Measurements from ENCODE around the gene ATP8B1. TPM values are rescaled to one million over a fixed set of nuclear protein-coding genes. Genes with fewer than 3 reads are reported as not detected.

ATP8B1 gene
- polyA plus RNA-seq, 3 donors, result 0.02 to 0.11 (median 0.03) TPM

DNA sequence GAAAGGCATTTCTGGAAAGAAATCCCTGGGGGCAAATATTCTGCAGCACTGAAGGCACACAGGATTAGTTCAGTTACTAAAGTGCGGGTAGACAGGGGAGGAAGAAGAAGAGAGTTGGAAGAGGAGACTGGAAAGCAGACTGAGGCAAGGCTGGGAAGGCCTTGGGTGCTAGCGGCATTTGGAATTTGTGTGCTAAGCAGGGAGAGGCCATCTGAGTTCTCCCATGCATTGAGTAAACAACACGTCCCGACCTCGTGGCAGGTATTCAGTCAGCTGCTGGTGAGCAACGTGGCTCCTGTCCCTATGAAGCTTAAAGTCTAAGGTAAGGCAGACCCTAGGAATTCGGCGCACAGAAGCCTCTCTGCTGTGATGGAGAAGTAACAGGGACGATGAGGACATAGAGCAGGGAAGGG lies 30.7 kb downstream of the ATP8B1 start:
- 99% methylated on average over 9 of the region's 9 CpGs for WGBS (ENCODE audit: insufficient coverage)
- Histone ChIP-seq H3K9ac (ENCODE audit: insufficient read depth, low read length, poor library complexity, severe bottlenecking) (no peak overlapping the region), H3K4me2 (replicated peaks; ENCODE audit: extremely low read depth, low read length, poor library complexity, severe bottlenecking) (no peak overlapping the region)

DNA sequence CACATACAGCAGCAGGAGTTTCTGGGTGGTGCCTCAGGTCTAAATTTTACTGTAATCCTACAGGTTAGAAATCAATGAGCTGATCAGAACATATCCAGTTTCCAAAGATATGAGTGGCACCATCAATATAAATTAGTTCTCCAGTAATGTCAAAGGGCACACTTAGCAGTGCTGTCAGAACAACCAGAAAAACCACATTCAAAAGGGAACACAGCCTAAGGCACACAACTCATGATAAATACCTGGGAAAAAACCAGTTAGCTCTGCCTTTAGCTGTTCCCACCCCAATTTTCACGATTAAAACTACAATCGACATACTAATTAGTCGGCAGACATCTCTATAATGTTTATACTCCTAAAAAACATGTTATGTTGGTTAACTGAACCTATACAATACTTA lies 31.5 kb downstream of the ATP8B1 start:
- Histone ChIP-seq H3K79me2 (ENCODE audit: insufficient read depth, low read length) (no peaks in the 10 kb centered on the region), H3K4me2 (replicated peaks; ENCODE audit: extremely low read depth, low read length, poor library complexity, severe bottlenecking) (peak overlapping the region; percentile 54), H4K20me1 (ENCODE audit: insufficient read depth, low read length) (no peaks in the 10 kb centered on the region), H3K36me3 (replicated peaks in 1 of 2; ENCODE audit: control insufficient read depth in 1 of 2, insufficient read depth in 2 of 2, low read length in 2 of 2) (no peaks in the 10 kb centered on the region), H3K4me1 (ENCODE audit: control insufficient read depth in 1 of 2, insufficient read depth in 2 of 2, low read length in 2 of 2) (peaks cover 42 to 55% of the 10 kb centered on the region in 2 donors), H3K4me3 (replicated peaks in 1 of 3; ENCODE audit: low read depth in 2 of 3, low read length in 3 of 3) (peak overlapping the region in 1 of 3 experiments; percentile 48), H3K27me3 (ENCODE audit: control insufficient read depth in 2 of 2, insufficient read depth in 2 of 2, low read length in 2 of 2) (no peaks in the 10 kb centered on the region), H3K9me3 (replicated peaks in 1 of 2; ENCODE audit: control insufficient read depth in 1 of 2, insufficient read depth in 1 of 2, low read length in 2 of 2) (no peaks in the 10 kb centered on the region), H3K27ac (ENCODE audit: low read depth in 1 of 2, low read length in 2 of 2) (peak overlapping the region in 1 of 2 donors; percentile 59), H3K9ac (ENCODE audit: insufficient read depth, low read length, poor library complexity, severe bottlenecking) (no peak overlapping the region), H2AFZ (ENCODE audit: insufficient read depth, low read depth, low read length, poor library complexity, severe bottlenecking) (no peak overlapping the region)
- Mint-ChIP-seq H3K4me3 (no peak overlapping the region), H3K27ac (peak overlapping the region; percentile 4 to 77 (median 68)), H3K36me3 (no peaks in the 10 kb centered on the region), H3K27me3 (ENCODE audit: low read depth in 3 of 3) (peaks cover 1 to 5% (median 2%) of the 10 kb centered on the region in 3 donors), H3K9me3 (peaks cover 0 to 3% (median 0%) of the 10 kb centered on the region in 7 donors), H3K4me1 (peaks cover 57% of the 10 kb centered on the region)
- no peak for DNase-seq
- TF ChIP-seq, protein P1, sequence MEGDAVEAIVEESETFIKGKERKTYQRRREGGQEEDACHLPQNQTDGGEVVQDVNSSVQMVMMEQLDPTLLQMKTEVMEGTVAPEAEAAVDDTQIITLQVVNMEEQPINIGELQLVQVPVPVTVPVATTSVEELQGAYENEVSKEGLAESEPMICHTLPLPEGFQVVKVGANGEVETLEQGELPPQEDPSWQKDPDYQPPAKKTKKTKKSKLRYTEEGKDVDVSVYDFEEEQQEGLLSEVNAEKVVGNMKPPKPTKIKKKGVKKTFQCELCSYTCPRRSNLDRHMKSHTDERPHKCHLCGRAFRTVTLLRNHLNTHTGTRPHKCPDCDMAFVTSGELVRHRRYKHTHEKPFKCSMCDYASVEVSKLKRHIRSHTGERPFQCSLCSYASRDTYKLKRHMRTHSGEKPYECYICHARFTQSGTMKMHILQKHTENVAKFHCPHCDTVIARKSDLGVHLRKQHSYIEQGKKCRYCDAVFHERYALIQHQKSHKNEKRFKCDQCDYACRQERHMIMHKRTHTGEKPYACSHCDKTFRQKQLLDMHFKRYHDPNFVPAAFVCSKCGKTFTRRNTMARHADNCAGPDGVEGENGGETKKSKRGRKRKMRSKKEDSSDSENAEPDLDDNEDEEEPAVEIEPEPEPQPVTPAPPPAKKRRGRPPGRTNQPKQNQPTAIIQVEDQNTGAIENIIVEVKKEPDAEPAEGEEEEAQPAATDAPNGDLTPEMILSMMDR (IDR thresholded peaks at IDR 0.05), result no peak
- no CpG with 5 or more reads among the region's 3 CpGs for WGBS (ENCODE audit: insufficient coverage)
- intact Hi-C loops (cut with micrococcal nuclease), result no loop called here

More for the DNA sequence above, 30.7 kb downstream of the ATP8B1 start:
- peaks cover 40 to 52% of the 10 kb centered on the region in 2 donors for H3K4me1 ChIP-seq (ENCODE audit: control insufficient read depth in 1 of 2, insufficient read depth in 2 of 2, low read length in 2 of 2)
- Mint-ChIP-seq H3K4me1 (peaks cover 56% of the 10 kb centered on the region), H3K27ac (peak overlapping the region in 2 of 7 donors; percentile 37 to 71), H3K36me3 (no peaks in the 10 kb centered on the region), H3K9me3 (peaks cover 0 to 3% (median 0%) of the 10 kb centered on the region in 7 donors), H3K4me3 (no peak overlapping the region), H3K27me3 (ENCODE audit: low read depth in 3 of 3) (peaks cover 1 to 3% (median 2%) of the 10 kb centered on the region in 3 donors)
- intact Hi-C loops (cut with micrococcal nuclease), result no loop called here
- no peaks in the 10 kb centered on the region for H3K36me3 ChIP-seq (replicated peaks in 1 of 2; ENCODE audit: control insufficient read depth in 1 of 2, insufficient read depth in 2 of 2, low read length in 2 of 2)
- DNase-seq, result no peak
- TF ChIP-seq, protein P1 (IDR thresholded peaks at IDR 0.05), result no peak
- no peaks in the 10 kb centered on the region for H4K20me1 ChIP-seq (ENCODE audit: insufficient read depth, low read length)
- no peaks in the 10 kb centered on the region for H3K27me3 ChIP-seq (ENCODE audit: control insufficient read depth in 2 of 2, insufficient read depth in 2 of 2, low read length in 2 of 2)
- H3K79me2 ChIP-seq (ENCODE audit: insufficient read depth, low read length), result no peaks in the 10 kb centered on the region
- H3K4me3 ChIP-seq (replicated peaks in 1 of 3; ENCODE audit: low read depth in 2 of 3, low read length in 3 of 3), result no peak overlapping the region
- no peak overlapping the region for H3K27ac ChIP-seq (ENCODE audit: low read depth in 1 of 2, low read length in 2 of 2)
- H2AFZ ChIP-seq (ENCODE audit: insufficient read depth, low read depth, low read length, poor library complexity, severe bottlenecking), result no peak overlapping the region
- no peaks in the 10 kb centered on the region for H3K9me3 ChIP-seq (replicated peaks in 1 of 2; ENCODE audit: control insufficient read depth in 1 of 2, insufficient read depth in 1 of 2, low read length in 2 of 2)

All from CD14-positive monocyte (primary cell).